Panc1 (cell line): ENCODE results near the gene ARHGEF6.

Source experiments
- CTCF ChIP-seq: fragments of 450-650 bp; IDR thresholded peaks from 2 replicates; pipeline ENCODE4 v1.5.1; 2017; ENCODE audit warnings: mild to moderate bottlenecking
- POLR2AphosphoS5 ChIP-seq: IDR thresholded peaks from 2 replicates; pipeline ENCODE4 v1.6.1; 2012; ENCODE audit warnings: mild to moderate bottlenecking, low read depth, low read length, moderate library complexity
- REST ChIP-seq, 2 experiments: IDR thresholded peaks; 2 replicates each; pipeline ENCODE4 v1.6.1; 2011 to 2012; ENCODE audit warnings: low read depth in 2 of 2, control low read depth in 1 of 2, low read length in 1 of 2, mild to moderate bottlenecking in 1 of 2, moderate library complexity in 1 of 2; ENCODE audit not compliant: insufficient read depth in 1 of 2
- SIN3A ChIP-seq: IDR thresholded peaks from 2 replicates; pipeline ENCODE4 v1.6.1; 2012; ENCODE audit warnings: low read depth, mild to moderate bottlenecking, low read length, moderate library complexity, borderline replicate concordance; ENCODE audit not compliant: insufficient read depth

GRCh38 chrX:136692271-136692670 is 88.5 kb downstream of the ARHGEF6 start:
- TF ChIP-seq CTCF (no peak), POLR2AphosphoS5 (no peak), REST (IDR thresholded peaks at IDR 0.05; ENCODE audit: insufficient read depth in 1 of 2, low read depth in 2 of 2, low read length in 1 of 2) (no peak), SIN3A (no peak)
